Activated CD4-positive, alpha-beta T cell treated with anti-CD3 and anti-CD28 coated beads, Interleukin-2, amount 50 U/mL, for 24 hours (primary cell): Measurements from ENCODE around the gene SNRK.

Experiments
- DNase-seq, 2 donors: peaks; one replicate each; pipeline ENCODE4 v3.0.0-alpha.2; 2020; ENCODE audit warnings: low read depth in 1 of 2, low spot score in 1 of 2

SNRK gene

GRCh38 chr3:43307649-43308048, 21.3 kb downstream of the SNRK start:
- no peak for DNase-seq

GRCh38 chr3:43309372-43310305, 23.3 kb downstream of the SNRK start:
- DNase-seq = no peak

GRCh38 chr3:43316783-43317460, 30.6 kb downstream of the SNRK start:
- DNase-seq = no peak

GRCh38 chr3:43317461-43318316, 31.3 kb downstream of the SNRK start:
- no peak for DNase-seq

GRCh38 chr3:43319376-43319775, 33.0 kb downstream of the SNRK start:
- no peak for DNase-seq

- no peak for DNase-seq
Measured at GRCh38 chr3:43319794-43320193, 33.5 kb downstream of the SNRK start.

GRCh38 chr3:43320288-43320687, 33.9 kb downstream of the SNRK start:
- no peak for DNase-seq

- no peak for DNase-seq
Measured at GRCh38 chr3:43323541-43323940, 37.2 kb downstream of the SNRK start.

GRCh38 chr3:43326891-43327581, 40.7 kb downstream of the SNRK start:
- DNase-seq = no peak

GRCh38 chr3:43327582-43327979, 41.2 kb downstream of the SNRK start:
- no peak for DNase-seq

GRCh38 chr3:43328653-43329052, 42.3 kb downstream of the SNRK start:
- DNase-seq = no peak

GRCh38 chr3:43330981-43331380, 44.6 kb downstream of the SNRK start:
- DNase-seq = no peak

GRCh38 chr3:43331381-43331780, 45.0 kb downstream of the SNRK start:
- DNase-seq = no peak

GRCh38 chr3:43334976-43335375, 48.6 kb downstream of the SNRK start:
- no peak for DNase-seq

GRCh38 chr3:43335799-43336198, 49.5 kb downstream of the SNRK start:
- DNase-seq = no peak

GRCh38 chr3:43338295-43338694, 52.0 kb downstream of the SNRK start:
- no peak for DNase-seq

GRCh38 chr3:43340403-43340802, 54.1 kb downstream of the SNRK start:
- no peak for DNase-seq

- no peak for DNase-seq
Measured at GRCh38 chr3:43341788-43342187, 55.4 kb downstream of the SNRK start.

- DNase-seq = no peak
Measured at GRCh38 chr3:43343185-43343584, 56.8 kb downstream of the SNRK start.

GRCh38 chr3:43343815-43344214, 57.5 kb downstream of the SNRK start:
- no peak for DNase-seq

- no peak for DNase-seq
Measured at GRCh38 chr3:43344520-43344919, 58.2 kb downstream of the SNRK start.
